Measurements from ENCODE around the gene CDCA5. TPM values are rescaled to one million over a fixed set of nuclear protein-coding genes. Genes with fewer than 3 reads are reported as not detected.
A peak's percentile ranks its signal among the peaks of the same experiment; 100 is the strongest.

The CDCA5 gene
- total RNA-seq, 4 donors from 2014 or later: 0.36 to 1.3 (median 1.00) TPM; not detected in 1

DNA sequence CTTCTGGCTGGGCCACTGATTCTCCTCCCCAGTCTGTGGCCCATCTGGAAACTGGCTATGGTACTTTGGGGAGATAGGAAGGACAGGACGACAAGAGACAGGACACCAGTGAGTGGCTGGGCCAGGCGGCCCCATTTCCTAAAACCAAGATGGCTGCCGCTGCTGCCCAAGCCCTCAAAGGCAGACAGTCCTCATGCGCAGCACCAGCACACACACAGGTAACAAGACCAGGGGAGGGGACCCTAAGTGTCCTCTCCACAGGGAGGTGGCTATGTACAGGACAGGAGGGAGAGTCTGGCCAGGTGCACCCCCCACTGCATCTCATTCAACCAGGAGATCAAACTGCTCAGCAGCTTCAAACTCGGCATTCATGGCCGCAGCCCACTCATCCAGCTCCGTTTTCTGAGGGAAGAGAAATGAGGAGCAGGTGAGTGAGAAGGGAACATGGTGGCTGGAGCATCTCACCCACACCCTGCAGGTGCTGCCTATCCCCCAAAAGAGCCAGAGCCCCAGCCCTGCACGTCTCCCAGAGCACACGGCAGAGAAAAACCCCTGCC is 5.0 kb downstream of the CDCA5 start:
- H3K4me1 ChIP-seq: peaks cover 6 to 8% of the 10 kb centered on the region in 2 donors
- H3K4me3 ChIP-seq: no peak overlapping the region
- H3K27me3 ChIP-seq: no peaks in the 10 kb centered on the region
- ATAC-seq (no peak), DNase-seq (no peak)
- H3K27ac ChIP-seq: no peak overlapping the region
- intact Hi-C loops (cut with DNase I; ENCODE audit: low total_unique reads) (no loop called here), in situ Hi-C loops (cut with MboI; ENCODE audit: low sequenced_read_pairs in 4 of 4) (no loop called here)
- TF ChIP-seq, protein P1, sequence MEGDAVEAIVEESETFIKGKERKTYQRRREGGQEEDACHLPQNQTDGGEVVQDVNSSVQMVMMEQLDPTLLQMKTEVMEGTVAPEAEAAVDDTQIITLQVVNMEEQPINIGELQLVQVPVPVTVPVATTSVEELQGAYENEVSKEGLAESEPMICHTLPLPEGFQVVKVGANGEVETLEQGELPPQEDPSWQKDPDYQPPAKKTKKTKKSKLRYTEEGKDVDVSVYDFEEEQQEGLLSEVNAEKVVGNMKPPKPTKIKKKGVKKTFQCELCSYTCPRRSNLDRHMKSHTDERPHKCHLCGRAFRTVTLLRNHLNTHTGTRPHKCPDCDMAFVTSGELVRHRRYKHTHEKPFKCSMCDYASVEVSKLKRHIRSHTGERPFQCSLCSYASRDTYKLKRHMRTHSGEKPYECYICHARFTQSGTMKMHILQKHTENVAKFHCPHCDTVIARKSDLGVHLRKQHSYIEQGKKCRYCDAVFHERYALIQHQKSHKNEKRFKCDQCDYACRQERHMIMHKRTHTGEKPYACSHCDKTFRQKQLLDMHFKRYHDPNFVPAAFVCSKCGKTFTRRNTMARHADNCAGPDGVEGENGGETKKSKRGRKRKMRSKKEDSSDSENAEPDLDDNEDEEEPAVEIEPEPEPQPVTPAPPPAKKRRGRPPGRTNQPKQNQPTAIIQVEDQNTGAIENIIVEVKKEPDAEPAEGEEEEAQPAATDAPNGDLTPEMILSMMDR (IDR thresholded peaks at IDR 0.05 in 4 of 5, conservative IDR thresholded peaks at IDR 0.05 in 1 of 5): no peak
- TF ChIP-seq POLR2A (IDR thresholded peaks at IDR 0.05): no peak
- no peaks in the 10 kb centered on the region for H3K36me3 ChIP-seq
- no peaks in the 10 kb centered on the region for H3K9me3 ChIP-seq

DNA sequence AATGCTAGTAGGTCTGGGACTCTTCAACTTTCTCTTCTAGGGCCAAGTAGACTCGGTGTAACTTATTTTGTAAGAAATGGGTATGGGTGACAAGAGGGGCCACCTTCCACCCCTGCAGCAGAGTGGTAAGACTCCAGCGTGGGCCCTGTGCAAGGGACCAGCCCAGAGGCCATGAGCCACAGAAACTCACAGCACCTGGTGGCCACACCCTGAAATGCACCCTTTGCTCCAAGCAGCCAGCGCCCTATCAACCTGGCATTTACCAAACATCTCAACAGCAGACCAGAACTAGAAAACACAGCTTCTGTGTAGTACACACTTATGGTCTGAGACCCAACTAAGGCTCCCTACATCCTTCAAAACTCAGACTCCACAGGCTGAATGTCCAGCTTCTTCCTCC is 5.7 kb downstream of the CDCA5 start:
- H3K4me3 ChIP-seq: no peak overlapping the region
- peak in 1 of 2 donors; percentile 62 for ATAC-seq
- peaks cover 0 to 2% of the 10 kb centered on the region in 2 donors for H3K4me1 ChIP-seq
- TF ChIP-seq, protein P1 (IDR thresholded peaks at IDR 0.05 in 4 of 5, conservative IDR thresholded peaks at IDR 0.05 in 1 of 5): peak in 4 of 5 experiments; percentile 26 to 50 (median 38)
- no peak for TF ChIP-seq POLR2A (IDR thresholded peaks at IDR 0.05)
- H3K9me3 ChIP-seq: no peaks in the 10 kb centered on the region
- intact Hi-C loops (cut with DNase I; ENCODE audit: low total_unique reads): no loop called here
- in situ Hi-C loops (cut with MboI; ENCODE audit: low sequenced_read_pairs in 4 of 4): no loop called here
- DNase-seq: no peak
- no peak overlapping the region for H3K27ac ChIP-seq
- H3K27me3 ChIP-seq: no peaks in the 10 kb centered on the region
- H3K36me3 ChIP-seq: no peaks in the 10 kb centered on the region

DNA sequence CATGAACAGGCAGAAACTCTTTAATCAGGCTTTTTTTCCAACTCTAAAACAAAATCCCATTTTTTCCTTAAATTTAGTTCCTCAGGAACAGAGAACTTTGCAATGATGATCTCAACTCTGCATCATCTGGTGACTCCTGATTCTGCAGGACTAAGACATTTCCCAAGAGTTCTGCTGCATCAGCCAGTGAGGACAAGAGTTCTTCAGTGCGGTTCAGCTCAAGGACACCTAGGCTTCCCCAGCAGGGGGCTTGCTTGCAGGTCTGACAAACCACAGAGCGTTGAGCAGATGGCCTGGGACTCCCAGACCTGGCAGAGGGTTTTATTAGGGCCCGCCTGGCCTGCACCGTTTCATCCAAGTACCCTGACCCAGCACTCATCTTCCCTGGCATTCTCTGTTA is 6.4 kb downstream of the CDCA5 start:
- ATAC-seq: no peak
- Histone ChIP-seq H3K27me3 (no peaks in the 10 kb centered on the region), H3K27ac (no peak overlapping the region), H3K36me3 (no peaks in the 10 kb centered on the region), H3K4me1 (no peaks in the 10 kb centered on the region), H3K4me3 (no peak overlapping the region), H3K9me3 (no peaks in the 10 kb centered on the region)
- DNase-seq: no peak
- in situ Hi-C loops (cut with MboI; ENCODE audit: low sequenced_read_pairs in 4 of 4) (no loop called here), intact Hi-C loops (cut with DNase I; ENCODE audit: low total_unique reads) (no loop called here)
- TF ChIP-seq, protein P1 (IDR thresholded peaks at IDR 0.05 in 4 of 5, conservative IDR thresholded peaks at IDR 0.05 in 1 of 5): no peak
- TF ChIP-seq POLR2A (IDR thresholded peaks at IDR 0.05): no peak

DNA sequence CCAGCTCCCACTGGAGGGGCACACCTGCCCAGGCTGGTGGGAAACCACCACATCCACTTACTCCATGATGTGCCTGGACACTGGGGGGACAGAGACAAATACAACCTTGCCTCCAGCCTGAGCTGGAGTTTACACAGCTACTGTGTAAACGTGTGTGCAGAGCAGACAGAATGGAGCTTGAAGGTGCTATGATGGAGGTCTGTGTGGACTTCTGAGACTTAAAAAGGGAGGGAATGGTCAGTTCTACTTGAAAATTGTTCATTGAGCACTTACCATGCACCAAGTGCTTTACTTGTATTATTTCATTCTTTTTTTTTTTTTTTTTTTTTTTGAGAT is 11.2 kb downstream of the CDCA5 start:
- DNase-seq (no peak), ATAC-seq (no peak)
- no peak overlapping the region for H3K27ac ChIP-seq
- no peaks in the 10 kb centered on the region for H3K36me3 ChIP-seq
- intact Hi-C loops (cut with DNase I; ENCODE audit: low total_unique reads) (no loop called here), in situ Hi-C loops (cut with MboI; ENCODE audit: low sequenced_read_pairs in 4 of 4) (no loop called here)
- no peaks in the 10 kb centered on the region for H3K9me3 ChIP-seq
- no peak overlapping the region for H3K4me3 ChIP-seq
- TF ChIP-seq POLR2A (IDR thresholded peaks at IDR 0.05): no peak
- TF ChIP-seq, protein P1 (IDR thresholded peaks at IDR 0.05 in 4 of 5, conservative IDR thresholded peaks at IDR 0.05 in 1 of 5): no peak
- H3K4me1 ChIP-seq: no peaks in the 10 kb centered on the region
- no peaks in the 10 kb centered on the region for H3K27me3 ChIP-seq

Measured in gastrocnemius medialis (tissue), 4 donors.